A549 (cell line): ENCODE measurements around the gene SLC10A3. TPM values are rescaled to one million over a fixed set of nuclear protein-coding genes. Genes with fewer than 3 reads are reported as not detected.

Source experiments
- ATAC-seq, 2 experiments: fragments of 200-7000 bp in 1 of 2; fragments of >200 bp in 1 of 2; cut with Nextera tagmentation in 1 of 2; cut with Tn5 transposase in 1 of 2; 3 replicates each; pipeline versions ENCODE4 v1.8.0 to v1.9.1; 2018 to 2020; ENCODE audit warnings: mild to moderate bottlenecking in 1 of 2, moderate library complexity in 1 of 2
- CTCF ChIA-PET: fragments of 300-600 bp; sonication (Branson Sonifier 250); formaldehyde crosslinking; extraction: SDS; loops from one replicate; lab custom pipeline; 2021; ENCODE audit warnings: antibody characterized with exemption, inconsistent platforms; lab: Yijun Ruan, JAX
- POLR2A ChIA-PET: fragments of 350-600 bp; formaldehyde crosslinking; extraction: SDS; loops from one replicate; lab custom pipeline; 2021; ENCODE audit warnings: antibody characterized with exemption, inconsistent platforms; lab: Yijun Ruan, JAX
- DNase-seq, 2 experiments: peaks; one replicate each; pipeline versions ENCODE4 v3.0.0 to v3.0.0-alpha.2; 2011 to 2016; ENCODE audit warnings: low read depth in 1 of 2, low spot score in 1 of 2
- FAIRE-seq: peaks from 2 replicates; lab custom pipeline; 2011; peaks lifted over from hg19 to GRCh38; lab: Jason Lieb, UNC
- H3K27ac ChIP-seq, 2 experiments: fragments of >200 bp; sonication (Bioruptor Twin); formaldehyde crosslinking; 3 replicates each; pipeline ENCODE4 v1.5.1; 2016 to 2017
- H3K4me1 ChIP-seq: fragments of >200 bp; sonication (Bioruptor Twin); formaldehyde crosslinking; 3 replicates; pipeline ENCODE4 v1.6.1; 2016
- H3K4me2 ChIP-seq: fragments of >200 bp; sonication (Bioruptor Twin); formaldehyde crosslinking; 3 replicates; pipeline ENCODE4 v1.6.1; 2016
- H3K4me3 ChIP-seq: fragments of >200 bp; sonication (Bioruptor Twin); formaldehyde crosslinking; 3 replicates; pipeline ENCODE4 v1.5.1; 2016
- H3K9me3 ChIP-seq: fragments of >200 bp; sonication (Bioruptor Twin); formaldehyde crosslinking; 3 replicates; pipeline ENCODE4 v1.6.1; 2016
- CBX8 ChIP-seq: fragments of 200-600 bp; sonication (generic); IDR thresholded peaks from 2 replicates; pipeline ENCODE4 v1.6.1; 2016
- E2F6 ChIP-seq: IDR thresholded peaks from 2 replicates; pipeline ENCODE4 v1.6.1; 2012; ENCODE audit warnings: low read depth, borderline replicate concordance
- EP300 ChIP-seq, 2 experiments: fragments of >200 bp; sonication (Bioruptor Twin); formaldehyde crosslinking; IDR thresholded peaks; 2 replicates in 1 of 2; 3 replicates in 1 of 2; pipeline ENCODE4 v1.6.1; 2016 to 2017
- GATA3 ChIP-seq: IDR thresholded peaks from 2 replicates; pipeline ENCODE4 v1.6.1; 2012; ENCODE audit warnings: borderline replicate concordance
- JUN ChIP-seq, 2 experiments: fragments of >200 bp; sonication (Bioruptor Twin); formaldehyde crosslinking; IDR thresholded peaks; 2 replicates in 1 of 2; 3 replicates in 1 of 2; pipeline ENCODE4 v1.6.1; 2016 to 2017
- MAFK ChIP-seq: fragments of 450-650 bp; IDR thresholded peaks from 2 replicates; pipeline ENCODE4 v1.6.1; 2014; ENCODE audit not compliant: partially characterized antibody
- MAX ChIP-seq: IDR thresholded peaks from 2 replicates; pipeline ENCODE4 v1.6.1; 2012
- PBX3 ChIP-seq: IDR thresholded peaks from 2 replicates; pipeline ENCODE4 v1.6.1; 2012
- POLR2A ChIP-seq: IDR thresholded peaks from 2 replicates; pipeline ENCODE4 v1.6.1; 2012; ENCODE audit warnings: mild to moderate bottlenecking, low read length
- RAD21 ChIP-seq, 2 experiments: fragments of >200 bp in 1 of 2; sonication (Bioruptor Twin) in 1 of 2; formaldehyde crosslinking in 1 of 2; IDR thresholded peaks in 1 of 2; conservative IDR thresholded peaks in 1 of 2; 2 replicates in 1 of 2; 3 replicates in 1 of 2; pipeline ENCODE4 v1.6.1; 2012 to 2018; ENCODE audit warnings: inconsistent platforms in 1 of 2
- SREBF2 ChIP-seq: fragments of 450-650 bp; IDR thresholded peaks from 2 replicates; pipeline ENCODE4 v1.6.1; 2014; ENCODE audit warnings: mild to moderate bottlenecking, moderate library complexity
- WGBS: methylation state at CpG from one replicate; pipeline ENCODE4 v1.1.6; 2017; ENCODE audit errors: missing lambda C conversion rate; 5-methylcytosine and 5-hydroxymethylcytosine counted together
- polyA plus RNA-seq, 4 experiments: library from polyadenylated mRNA; depleted of rRNA in 3 of 4; stranded (reverse); fragments of >200 nt; fragmentation: RNase III in 1 of 4; extraction: RNeasy Plus Mini Kit Qiagen cat#74134 plus additional on column Dnase treatment in 1 of 4; gene quantifications; 2 replicates in 3 of 4; 3 replicates in 1 of 4; pipeline ENCODE4 v1.2.3, GENCODE V29; 2011 to 2017
- TF ChIP-seq, protein P1 (sequence below): fragments of 200-600 bp; sonication (generic); IDR thresholded peaks from 2 replicates; pipeline ENCODE4 v1.6.1; 2016; ENCODE audit warnings: antibody characterized with exemption, mild to moderate bottlenecking, moderate library complexity

The SLC10A3 gene
- polyA plus RNA-seq, 2 of the 4 experiments (the other 2 are of a cell fraction) = 9.0 to 21.7 TPM

- ChIA-PET POLR2A (interaction anchor here (0.6 to 0.7 kb wide), 3 partner anchors 12 to 89 kb away, joined by 3 to 6 read pairs (median 3); partner anchors contain the start of gene RPL10), CTCF (interaction anchor here (0.6 to 1.4 kb wide), 4 partner anchors 10 to 113 kb away, joined by 3 to 4 read pairs (median 3); no protein-coding TSS in a partner anchor)
- DNase-seq = peak; percentile 26 to 33
- Histone ChIP-seq H3K4me1 (peaks cover 30% of the 10 kb centered on the region), H3K4me2 (peak within 1 kb of the TSS; percentile 98), H3K27ac (peak within 1 kb of the TSS; percentile 97 to 98), H3K9me3 (no peaks in the 10 kb centered on the region), H3K4me3 (peak within 1 kb of the TSS; percentile 98)
- peak; percentile 17 to 25; a peak in 4 of 6 replicates for ATAC-seq
- 0% methylated on average over 1 of the region's 95 CpGs for WGBS
- TF ChIP-seq POLR2A (peak; percentile 41; the same call in 1 of the 2 replicates), E2F6 (0 out of 2 replicates have a peak, but pooled peaks have one; percentile 27), MAFK (no peak), CBX8 (no peak), MAX (peak; percentile 29; the same call in 1 of the 2 replicates), JUN (IDR thresholded peaks at IDR 0.05) (peak in 1 of 2 experiments; percentile 46; a peak in 2 of 5 replicates)
- FAIRE-seq = no peak
Observed at GRCh38 chrX:154486396-154487207, 3.8 kb downstream of the SLC10A3 start, which contains the start of gene UBL4A. Gene UBL4A (minus strand): TSS chrX:154486615. CDS start chrX:154486584, 31 bp downstream.

- POLR2A ChIA-PET = interaction anchor here (0.6 kb wide), 2 partner anchors 12 to 88 kb away, joined by 3 to 6 read pairs; partner anchors contain the start of gene RPL10
- Histone ChIP-seq H3K4me1 (peaks cover 28% of the 10 kb centered on the region), H3K9me3 (no peaks in the 10 kb centered on the region), H3K4me3 (peak overlapping the region; percentile 98)
- no CpG with 5 or more reads among the region's 35 CpGs for WGBS
- peak in 1 of 2 experiments; percentile 8; a peak in 1 of 6 replicates for ATAC-seq
- peak; percentile 69; the same call in 1 of the 2 replicates for TF ChIP-seq MAX
- 0 out of 2 replicates have a peak, but pooled peaks have one; percentile 74 for TF ChIP-seq E2F6
- TF ChIP-seq, protein P1, sequence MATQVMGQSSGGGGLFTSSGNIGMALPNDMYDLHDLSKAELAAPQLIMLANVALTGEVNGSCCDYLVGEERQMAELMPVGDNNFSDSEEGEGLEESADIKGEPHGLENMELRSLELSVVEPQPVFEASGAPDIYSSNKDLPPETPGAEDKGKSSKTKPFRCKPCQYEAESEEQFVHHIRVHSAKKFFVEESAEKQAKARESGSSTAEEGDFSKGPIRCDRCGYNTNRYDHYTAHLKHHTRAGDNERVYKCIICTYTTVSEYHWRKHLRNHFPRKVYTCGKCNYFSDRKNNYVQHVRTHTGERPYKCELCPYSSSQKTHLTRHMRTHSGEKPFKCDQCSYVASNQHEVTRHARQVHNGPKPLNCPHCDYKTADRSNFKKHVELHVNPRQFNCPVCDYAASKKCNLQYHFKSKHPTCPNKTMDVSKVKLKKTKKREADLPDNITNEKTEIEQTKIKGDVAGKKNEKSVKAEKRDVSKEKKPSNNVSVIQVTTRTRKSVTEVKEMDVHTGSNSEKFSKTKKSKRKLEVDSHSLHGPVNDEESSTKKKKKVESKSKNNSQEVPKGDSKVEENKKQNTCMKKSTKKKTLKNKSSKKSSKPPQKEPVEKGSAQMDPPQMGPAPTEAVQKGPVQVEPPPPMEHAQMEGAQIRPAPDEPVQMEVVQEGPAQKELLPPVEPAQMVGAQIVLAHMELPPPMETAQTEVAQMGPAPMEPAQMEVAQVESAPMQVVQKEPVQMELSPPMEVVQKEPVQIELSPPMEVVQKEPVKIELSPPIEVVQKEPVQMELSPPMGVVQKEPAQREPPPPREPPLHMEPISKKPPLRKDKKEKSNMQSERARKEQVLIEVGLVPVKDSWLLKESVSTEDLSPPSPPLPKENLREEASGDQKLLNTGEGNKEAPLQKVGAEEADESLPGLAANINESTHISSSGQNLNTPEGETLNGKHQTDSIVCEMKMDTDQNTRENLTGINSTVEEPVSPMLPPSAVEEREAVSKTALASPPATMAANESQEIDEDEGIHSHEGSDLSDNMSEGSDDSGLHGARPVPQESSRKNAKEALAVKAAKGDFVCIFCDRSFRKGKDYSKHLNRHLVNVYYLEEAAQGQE = no peak
- TF ChIP-seq, all 56 proteins: peak for 2
- peak in 1 of 2 experiments; percentile 6 for DNase-seq
- Histone ChIP-seq H3K27ac (peak overlapping the region; percentile 97 to 98), H3K4me2 (peak overlapping the region; percentile 98)
- FAIRE-seq = no peak
- CTCF ChIA-PET = no interaction called here
Observed at GRCh38 chrX:154486052-154486395, 4.4 kb downstream of the SLC10A3 start.

GRCh38 chrX:154485150-154486051, 5.0 kb downstream of the SLC10A3 start:
- ChIA-PET CTCF (interaction anchor here (1.7 kb wide), 1 partner anchor 112 kb away, joined by 4 read pairs; no protein-coding TSS in a partner anchor), POLR2A (interaction anchor here (0.6 kb wide), 1 partner anchor 87 kb away, joined by 3 read pairs; the partner anchor contains the start of gene RPL10)
- peaks cover 28% of the 10 kb centered on the region for H3K4me1 ChIP-seq
- ATAC-seq = no peak
- peak overlapping the region; percentile 98 for H3K4me2 ChIP-seq
- FAIRE-seq = no peak
- no peaks in the 10 kb centered on the region for H3K9me3 ChIP-seq
- peak overlapping the region; percentile 97 to 98 for H3K27ac ChIP-seq
- no peak for TF ChIP-seq RAD21 (conservative IDR thresholded peaks at IDR 0.05 in 1 of 2, IDR thresholded peaks at IDR 0.05 in 1 of 2)
- no peak for TF ChIP-seq SREBF2
- no peak for TF ChIP-seq PBX3
- TF ChIP-seq GATA3 = no peak
- TF ChIP-seq EP300 (IDR thresholded peaks at IDR 0.05) = no peak
- WGBS = 91% methylated on average over 13 of the region's 35 CpGs
- DNase-seq = no peak
- peak overlapping the region; percentile 98 for H3K4me3 ChIP-seq
